Small intestine (tissue), 7 donors: ENCODE data around the gene ACP7. TPM values are rescaled to one million over a fixed set of nuclear protein-coding genes. Genes with fewer than 3 reads are reported as not detected.
A peak's percentile ranks its signal among the peaks of the same experiment; 100 is the strongest.

ENCODE experiments used
- DNase-seq, 2 donors: peaks; one replicate each; pipeline versions ENCODE4 v3.0.0 to v3.0.0-alpha.2; 2013
- FAIRE-seq: peaks from 2 replicates; lab custom pipeline; 2012; peaks lifted over from hg19 to GRCh38; lab: Jason Lieb, UNC
- H3K27ac ChIP-seq, 3 donors: one replicate each; pipeline ENCODE4 v1.5.1; 2013; ENCODE audit warnings: low read length in 2 of 3, mild to moderate bottlenecking in 2 of 3, control low read depth in 1 of 3, inconsistent platforms in 1 of 3, low read depth in 1 of 3, moderate library complexity in 1 of 3
- H3K27me3 ChIP-seq, 3 donors: one replicate each; pipeline ENCODE4 v1.6.1; 2013; ENCODE audit warnings: low read length in 3 of 3, inconsistent platforms in 1 of 3; ENCODE audit not compliant: control insufficient read depth in 3 of 3, insufficient read depth in 3 of 3
- H3K36me3 ChIP-seq, 3 donors: one replicate each; pipeline ENCODE4 v1.6.1; 2013; ENCODE audit warnings: low read length in 3 of 3, inconsistent platforms in 1 of 3, low read depth in 1 of 3, mild to moderate bottlenecking in 1 of 3, moderate library complexity in 1 of 3; ENCODE audit not compliant: control insufficient read depth in 3 of 3, insufficient read depth in 2 of 3
- H3K4me1 ChIP-seq, 3 donors: one replicate each; pipeline ENCODE4 v1.6.1; 2013; ENCODE audit warnings: low read length in 2 of 3, inconsistent platforms in 1 of 3, low read depth in 1 of 3, mild to moderate bottlenecking in 1 of 3, moderate library complexity in 1 of 3; ENCODE audit not compliant: control insufficient read depth in 3 of 3, insufficient read depth in 2 of 3
- H3K4me3 ChIP-seq, 3 donors: one replicate each; pipeline ENCODE4 v1.5.1; 2013; ENCODE audit warnings: low read length in 3 of 3, control low read depth in 1 of 3, inconsistent platforms in 1 of 3, low read depth in 1 of 3, mild to moderate bottlenecking in 1 of 3, moderate library complexity in 1 of 3
- H3K9me3 ChIP-seq, 2 donors: one replicate each; pipeline ENCODE4 v1.6.1; 2013; ENCODE audit warnings: low read depth in 1 of 2, low read length in 1 of 2; ENCODE audit not compliant: control insufficient read depth in 2 of 2, insufficient read depth in 1 of 2
- WGBS, 3 donors: extraction: QIAGEN DNeasy Blood & Tissue Kit; methylation state at CpG; one replicate each; pipeline ENCODE4 v1.1.7; 2013; 5-methylcytosine and 5-hydroxymethylcytosine counted together
- polyA plus RNA-seq, 4 donors: library from polyadenylated mRNA; stranded (reverse) in 3 of 4; unstranded in 1 of 4; fragments of 200-250 nt in 3 of 4; fragments of 120-200 nt in 1 of 4; gene quantifications; one replicate each; pipeline versions ENCODE4 v1.2.1 to v1.2.3, GENCODE V29; 2013
- donor health status: healthy with polysubstance abuse.
- donor health status: control.
- donor health status: control.
- donor health status: Bipolar disorder and iron deficiency.
- donor health status: healthy.

ACP7 gene
- polyA plus RNA-seq, 4 donors = 0.01 to 2.9 TPM; not detected in 2

DNA sequence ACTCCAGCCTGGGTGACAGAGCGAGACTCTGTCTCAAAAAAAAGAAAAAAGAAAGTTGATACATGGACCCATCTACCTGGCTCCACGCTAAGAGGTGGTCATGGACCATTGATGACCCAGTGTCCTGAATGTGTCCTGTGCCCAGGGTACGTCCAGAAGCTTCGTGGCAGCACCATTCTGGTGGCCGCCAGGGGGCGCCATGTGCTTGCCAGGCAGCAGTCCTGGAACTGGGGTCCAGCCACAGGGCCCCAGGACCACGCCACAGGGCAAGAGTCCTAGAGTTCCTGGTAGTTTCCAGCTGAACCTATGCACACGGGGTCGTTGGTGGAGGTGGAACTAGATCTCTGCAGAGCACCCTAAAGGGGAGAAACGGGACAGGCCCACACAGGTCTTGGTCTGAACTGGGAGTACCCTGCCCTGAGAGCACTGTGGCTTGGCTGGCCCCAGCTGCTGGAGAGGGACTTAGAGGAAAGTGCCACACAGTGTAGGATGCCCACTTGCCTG is 31.9 kb upstream of the ACP7 start:
- H3K9me3 ChIP-seq = peaks cover 0 to 9% of the 10 kb centered on the region in 2 donors
- no peak for FAIRE-seq
- DNase-seq = peak; percentile 53 to 83
- no peak overlapping the region for H3K4me3 ChIP-seq
- peak overlapping the region in 1 of 3 donors; percentile 87 for H3K27ac ChIP-seq
- H3K36me3 ChIP-seq = no peaks in the 10 kb centered on the region
- 20 to 30% (median 25%) methylated on average over 10 of the region's 10 CpGs for WGBS, 3 donors
- H3K27me3 ChIP-seq = no peaks in the 10 kb centered on the region
- peaks cover 0 to 36% (median 5%) of the 10 kb centered on the region in 3 donors for H3K4me1 ChIP-seq

DNA sequence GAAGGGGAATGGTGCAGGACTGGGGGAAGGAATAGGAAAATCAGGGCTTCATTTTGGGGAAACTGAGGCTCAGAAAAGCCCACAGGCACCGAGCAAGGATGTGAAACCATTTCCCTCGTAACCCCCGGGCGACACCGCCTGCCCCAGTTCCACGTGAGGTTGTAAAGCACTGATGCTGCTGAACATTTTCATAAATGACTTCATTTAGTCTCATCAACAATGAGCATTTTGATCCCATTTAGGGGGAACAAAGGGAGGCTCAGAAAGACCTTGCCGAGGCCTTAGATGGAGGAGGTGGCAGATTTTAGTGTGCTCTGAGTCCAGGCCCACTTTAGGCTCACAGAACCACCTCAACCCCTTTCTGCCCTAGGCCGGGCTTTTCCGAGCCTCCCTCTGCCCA is 31.3 kb upstream of the ACP7 start:
- peaks cover 0 to 34% (median 5%) of the 10 kb centered on the region in 3 donors for H3K4me1 ChIP-seq
- DNase-seq (no peak), FAIRE-seq (no peak)
- H3K4me3 ChIP-seq = no peak overlapping the region
- H3K27me3 ChIP-seq = no peaks in the 10 kb centered on the region
- H3K36me3 ChIP-seq = no peaks in the 10 kb centered on the region
- H3K27ac ChIP-seq = peak overlapping the region in 2 of 3 donors; percentile 78 to 87
- WGBS, 3 donors = 77 to 78% (median 78%) methylated on average over 9 of the region's 9 CpGs
- H3K9me3 ChIP-seq = peaks cover 0 to 9% of the 10 kb centered on the region in 2 donors

DNA sequence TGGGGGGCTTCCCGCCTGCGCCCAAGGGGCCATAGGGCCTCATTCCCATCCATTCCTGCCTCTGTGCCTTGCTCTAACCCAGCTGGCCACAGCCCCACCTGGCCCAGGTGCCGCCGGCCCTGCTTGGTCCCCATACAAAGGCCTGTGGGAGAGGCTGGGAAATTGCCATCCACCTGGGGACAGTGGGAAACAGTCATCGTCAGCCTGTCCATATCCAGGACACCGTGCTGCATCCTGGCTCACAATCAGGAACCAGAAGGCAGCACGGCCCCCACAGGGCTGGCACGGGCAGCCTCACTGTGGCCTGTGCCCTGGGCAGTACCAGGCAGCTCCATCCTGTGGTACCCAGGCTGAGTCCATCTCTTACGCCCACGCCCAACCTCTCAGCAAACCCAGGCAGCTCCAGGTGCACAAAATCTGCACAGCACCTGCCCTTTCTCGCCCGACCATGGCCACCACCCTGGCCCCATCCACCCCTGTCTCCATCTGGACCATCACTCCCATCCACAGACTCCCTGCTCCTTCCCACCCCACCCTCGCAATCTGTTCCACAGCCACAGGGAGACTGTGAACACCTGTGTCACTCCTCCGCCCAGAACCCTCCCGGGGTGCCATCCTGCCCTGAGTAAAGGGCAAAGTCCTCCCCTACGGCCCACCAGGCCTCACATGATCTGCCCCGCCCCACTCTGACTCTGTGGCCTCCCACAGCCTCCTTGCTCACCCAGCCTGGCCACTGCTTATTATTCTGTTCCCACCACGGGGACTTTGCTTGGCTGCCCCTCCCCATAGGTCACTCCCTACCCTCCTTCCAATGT is 30.7 kb upstream of the ACP7 start:
- Histone ChIP-seq H3K27me3 (no peaks in the 10 kb centered on the region), H3K4me1 (peaks cover 0 to 34% (median 5%) of the 10 kb centered on the region in 3 donors), H3K36me3 (no peaks in the 10 kb centered on the region), H3K4me3 (no peak overlapping the region), H3K27ac (peak overlapping the region; percentile 59 to 87 (median 78)), H3K9me3 (peaks cover 0 to 9% of the 10 kb centered on the region in 2 donors)
- peak; percentile 95 for DNase-seq
- FAIRE-seq = no peak
- WGBS, 3 donors = 26 to 62% (median 39%) methylated on average over 17 to 18 of the region's 18 CpGs

DNA sequence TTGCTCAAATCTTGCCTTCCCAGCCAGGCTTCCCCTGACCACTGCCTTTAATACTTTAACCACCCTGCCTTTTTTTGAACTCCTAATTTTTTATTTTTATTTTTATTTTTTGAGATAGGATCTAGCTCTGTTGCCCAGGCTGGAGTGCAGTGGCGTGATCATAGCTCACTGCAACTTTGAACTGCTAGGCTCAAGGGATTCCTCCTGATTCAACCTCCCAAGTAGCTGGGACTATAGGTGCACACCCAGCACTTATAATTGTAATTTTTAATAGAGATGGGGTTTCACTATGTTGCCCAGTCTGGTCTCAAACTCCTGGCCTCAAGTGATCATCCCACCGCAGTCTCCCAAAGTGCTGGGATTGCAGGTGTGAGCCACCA is 30.1 kb upstream of the ACP7 start:
- DNase-seq (no peak), FAIRE-seq (no peak)
- no peaks in the 10 kb centered on the region for H3K27me3 ChIP-seq
- WGBS, 3 donors = 74 to 80% (median 76%) methylated on average over 2 of the region's 2 CpGs
- H3K36me3 ChIP-seq = no peaks in the 10 kb centered on the region
- H3K27ac ChIP-seq = peak overlapping the region; percentile 59 to 87 (median 76)
- H3K4me3 ChIP-seq = no peak overlapping the region
- H3K9me3 ChIP-seq = peaks cover 0 to 9% of the 10 kb centered on the region in 2 donors
- H3K4me1 ChIP-seq = peaks cover 0 to 34% (median 5%) of the 10 kb centered on the region in 3 donors

DNA sequence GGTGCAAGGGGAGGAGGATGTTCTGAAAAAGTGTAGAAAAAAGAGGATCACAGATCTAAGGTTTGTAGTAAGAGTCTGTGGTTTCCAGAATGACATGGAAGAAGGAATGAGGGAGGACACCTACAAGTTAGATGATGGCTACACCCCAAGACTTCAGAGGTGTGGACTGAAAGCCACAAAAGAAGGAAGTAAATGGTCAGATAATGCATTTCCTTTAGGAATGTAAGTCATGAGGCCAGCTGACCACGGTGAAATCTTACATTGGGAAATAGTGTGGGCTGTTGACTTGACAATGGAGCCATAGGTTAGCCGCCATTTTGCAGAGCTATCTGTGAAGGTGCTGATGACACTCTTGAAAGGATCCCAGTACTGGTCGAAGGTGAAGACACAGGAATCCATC is 26.6 kb upstream of the ACP7 start:
- H3K36me3 ChIP-seq = no peaks in the 10 kb centered on the region
- H3K4me1 ChIP-seq = peaks cover 0 to 30% (median 5%) of the 10 kb centered on the region in 3 donors
- no peaks in the 10 kb centered on the region for H3K27me3 ChIP-seq
- H3K27ac ChIP-seq = no peak overlapping the region
- no peak overlapping the region for H3K4me3 ChIP-seq
- peaks cover 0 to 9% of the 10 kb centered on the region in 2 donors for H3K9me3 ChIP-seq
- peak in 1 of 2 donors; percentile 10 for DNase-seq
- FAIRE-seq = no peak
- WGBS, 3 donors = 75 to 90% (median 77%) methylated on average over 3 of the region's 3 CpGs

DNA sequence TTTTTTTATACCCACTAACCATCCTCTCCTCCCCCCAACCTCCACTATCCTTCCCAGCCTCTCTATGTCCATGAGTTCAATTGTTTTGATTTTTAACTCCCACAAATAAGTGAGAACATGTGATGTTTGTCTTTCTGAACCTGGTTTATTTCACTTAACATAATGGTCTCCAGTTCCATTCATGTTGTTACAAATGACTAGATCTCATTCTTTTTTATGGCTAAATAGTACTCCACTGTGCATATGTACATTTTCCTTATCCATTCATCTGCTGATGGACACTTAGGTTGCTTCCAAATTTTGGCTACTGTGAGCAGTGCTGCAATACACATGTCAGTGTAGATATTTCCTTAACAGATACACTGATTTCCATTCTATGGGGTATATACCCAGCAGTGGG is 24.9 kb upstream of the ACP7 start:
- Histone ChIP-seq H3K4me1 (peaks cover 0 to 14% (median 2%) of the 10 kb centered on the region in 3 donors), H3K9me3 (peaks cover 0 to 8% of the 10 kb centered on the region in 2 donors), H3K27me3 (no peaks in the 10 kb centered on the region), H3K27ac (no peak overlapping the region), H3K36me3 (no peaks in the 10 kb centered on the region), H3K4me3 (no peak overlapping the region)
- DNase-seq (no peak), FAIRE-seq (no peak)

DNA sequence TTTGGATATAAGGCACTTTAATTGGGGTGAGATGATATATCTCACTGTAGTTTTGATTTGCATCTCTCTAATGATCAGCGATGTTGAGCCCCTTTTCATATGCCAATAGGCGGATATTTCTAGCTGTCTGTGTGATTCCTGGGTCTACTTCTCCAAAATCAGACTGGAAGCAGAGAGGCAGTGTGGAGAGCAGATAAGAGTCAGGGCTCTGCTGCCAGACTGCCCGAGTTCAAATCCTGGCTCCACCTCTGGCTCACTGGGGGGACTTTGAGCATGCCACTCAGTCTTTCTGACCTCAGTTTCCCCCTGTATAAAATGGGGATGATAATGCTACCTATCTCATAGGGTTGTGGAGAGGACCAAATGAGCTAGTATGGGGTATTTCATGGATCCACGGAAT is 24.0 kb upstream of the ACP7 start:
- H3K9me3 ChIP-seq = no peaks in the 10 kb centered on the region
- no peak for FAIRE-seq
- H3K27me3 ChIP-seq = no peaks in the 10 kb centered on the region
- no peak overlapping the region for H3K27ac ChIP-seq
- WGBS, 3 donors = 64 to 74% (median 69%) methylated on average over 4 of the region's 4 CpGs
- no peak for DNase-seq
- H3K4me1 ChIP-seq = peaks cover 0 to 7% (median 0%) of the 10 kb centered on the region in 3 donors
- no peak overlapping the region for H3K4me3 ChIP-seq
- H3K36me3 ChIP-seq = no peaks in the 10 kb centered on the region

DNA sequence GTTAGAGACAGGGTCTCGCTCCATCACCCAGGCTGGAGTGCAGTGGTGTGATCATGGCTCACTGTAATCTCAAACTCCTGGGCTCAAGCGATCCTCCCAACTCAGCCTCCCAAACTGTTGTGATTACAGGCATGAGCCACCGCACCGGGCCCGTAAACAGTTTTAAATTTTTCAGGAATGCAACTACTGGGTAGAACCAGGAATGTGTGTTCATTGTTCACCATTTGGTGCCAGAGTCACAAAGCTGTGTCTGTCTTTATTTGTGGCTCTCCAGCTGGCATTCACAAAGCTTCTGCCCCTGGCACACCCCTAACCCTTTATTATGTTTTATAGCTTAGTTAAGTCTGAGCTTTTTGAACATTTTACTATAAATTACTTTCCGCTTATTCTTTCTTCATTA is 19.8 kb upstream of the ACP7 start:
- FAIRE-seq (no peak), DNase-seq (no peak)
- Histone ChIP-seq H3K27me3 (no peaks in the 10 kb centered on the region), H3K9me3 (no peaks in the 10 kb centered on the region), H3K36me3 (no peaks in the 10 kb centered on the region), H3K27ac (no peak overlapping the region), H3K4me3 (no peak overlapping the region), H3K4me1 (no peaks in the 10 kb centered on the region)
- WGBS, 3 donors = 92 to 96% (median 95%) methylated on average over 6 of the region's 6 CpGs
